MM.1S (cell line): Measurements from ENCODE around the gene SSC4D.

ENCODE experiments used
- CTCF ChIP-seq: fragments of 300-600 bp; sonication (generic); IDR thresholded peaks from 2 replicates; pipeline ENCODE4 v1.5.1; 2016; ENCODE audit warnings: antibody characterized with exemption, low read length, mixed read lengths
- EZH2 ChIP-seq: fragments of 300-600 bp; sonication (generic); optimal IDR thresholded peaks from 2 replicates; pipeline ENCODE3; 2017; ENCODE audit warnings: low read depth, mild to moderate bottlenecking, antibody characterized with exemption, low read length, mixed read lengths

- TF ChIP-seq CTCF: no peak
- no peak for TF ChIP-seq EZH2
These were observed 34.2 kb downstream of the SSC4D start for GRCh38 chr7:76375251-76375650.
